Subcutaneous adipose tissue (tissue), 4 donors: ENCODE measurements around the gene TBC1D13. TPM values are rescaled to one million over a fixed set of nuclear protein-coding genes. Genes with fewer than 3 reads are reported as not detected.

Experiments used
- CTCF ChIP-seq: fragments of 450-650 bp; IDR thresholded peaks from one replicate; pipeline ENCODE4 v1.5.1; 2016; ENCODE audit warnings: low read depth, mild to moderate bottlenecking, control low read depth, antibody characterized with exemption, moderate library complexity
- small RNA-seq: library from RNA; depleted of rRNA; stranded (forward); fragments of <200 nt; gene quantifications from one replicate; pipeline ENCODE3, GENCODE V24; 2016
- total RNA-seq, 4 donors: library from RNA; depleted of rRNA; stranded (reverse); fragments of >200 nt; gene quantifications; one replicate each; pipeline ENCODE4 v1.1.0, GENCODE V29; 2016

Gene TBC1D13
- total RNA-seq, 4 donors from 2014 or later, result 9.0 to 27.9 (median 12.4) TPM

DNA sequence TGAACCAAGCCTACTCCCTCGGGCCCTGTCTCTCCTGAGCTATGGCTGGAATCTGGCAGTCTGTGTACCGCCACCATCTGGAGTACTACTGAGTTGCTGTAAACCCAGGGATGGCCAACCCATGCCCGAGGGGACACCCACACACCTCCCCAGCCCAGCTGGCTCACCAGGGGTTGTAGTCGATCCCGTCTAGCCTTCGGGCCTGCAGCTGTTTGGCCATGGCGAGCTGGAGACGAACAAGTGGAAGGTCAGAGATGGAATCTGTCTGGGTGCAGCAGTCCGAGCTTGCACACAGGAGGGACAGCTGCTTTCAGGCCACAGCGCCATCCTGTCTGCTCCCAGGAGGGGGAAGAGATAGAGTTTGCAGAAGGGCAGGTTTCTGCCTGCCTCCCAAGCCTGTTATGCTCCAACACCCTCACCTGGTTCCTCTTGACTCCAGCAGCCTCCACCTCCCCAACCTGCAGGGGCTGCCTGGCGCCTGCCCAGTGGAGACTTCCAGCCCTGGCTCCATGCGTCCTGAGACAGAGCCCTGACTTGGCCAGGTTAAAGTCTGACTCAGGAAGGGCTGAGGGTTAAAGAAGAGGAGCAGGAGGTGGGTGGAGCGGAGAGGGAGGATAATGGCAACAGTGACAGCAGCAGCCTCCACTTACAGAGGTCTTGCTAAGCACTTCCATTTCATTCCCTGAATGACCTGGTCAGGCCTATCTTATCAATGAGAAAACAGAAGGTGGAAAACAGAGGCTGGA is 58.3 kb downstream of the TBC1D13 start:
- no peak for TF ChIP-seq CTCF

- TF ChIP-seq CTCF, result no peak
Measured at GRCh38 chr9:128846680-128847030, 59.6 kb downstream of the TBC1D13 start.

- TF ChIP-seq CTCF, result no peak
Measured at GRCh38 chr9:128847803-128848202, 60.8 kb downstream of the TBC1D13 start.

Small RNAs within 50 kb of the gene (small RNA-seq; reads per million reads assigned to genes)
- not detected for gene RF00017

Other genes with a start within 250 kb of the TBC1D13 start
- 100 to 1,000 TPM; 185 to 310 (median 275) TPM for gene SPTAN1, start 234.7 kb upstream of the TBC1D13 start, total RNA-seq
- 10 to 100 TPM; 15.0 to 21.4 (median 18.5) TPM for gene DYNC2I2, start 130.4 kb upstream of the TBC1D13 start, total RNA-seq
- 100 to 1,000 TPM; 116 to 160 (median 146) TPM for gene SET, start 98.0 kb upstream of the TBC1D13 start, total RNA-seq
- gene PKN3, start 84.8 kb upstream of the TBC1D13 start, total RNA-seq, result 10 to 100 TPM in 1 of 4 donors, 1 to 10 TPM in 3; 1.3 to 13.2 (median 4.7) TPM
- gene ZDHHC12, start 63.1 kb upstream of the TBC1D13 start, total RNA-seq, result 10 to 100 TPM; 11.7 to 36.5 (median 27.0) TPM
- 10 to 100 TPM; 30.9 to 80.1 (median 34.7) TPM for gene ZER1, start 15.3 kb upstream of the TBC1D13 start, total RNA-seq
- 10 to 100 TPM; 12.1 to 29.8 (median 19.9) TPM for gene ENDOG, start 31.2 kb downstream of the TBC1D13 start, total RNA-seq
- 10 to 100 TPM; 20.2 to 38.1 (median 23.7) TPM for gene SPOUT1, start 42.5 kb downstream of the TBC1D13 start, total RNA-seq
- 1 to 10 TPM; 1.5 to 7.5 (median 2.1) TPM for gene KYAT1, start 94.7 kb downstream of the TBC1D13 start, total RNA-seq
- gene LRRC8A, start 94.9 kb downstream of the TBC1D13 start, total RNA-seq, result 10 to 100 TPM; 17.2 to 78.6 (median 24.4) TPM
- gene PHYHD1, start 133.7 kb downstream of the TBC1D13 start, total RNA-seq, result 10 to 100 TPM; 16.1 to 82.3 (median 29.9) TPM
- 10 to 100 TPM; 10.4 to 16.6 (median 11.5) TPM for gene DOLK, start 160.3 kb downstream of the TBC1D13 start, total RNA-seq
- 10 to 100 TPM; 21.1 to 62.9 (median 28.6) TPM for gene NUP188, start 160.4 kb downstream of the TBC1D13 start, total RNA-seq
- gene SH3GLB2, start 241.1 kb downstream of the TBC1D13 start, total RNA-seq, result 10 to 100 TPM; 24.8 to 74.8 (median 52.5) TPM
- 10 to 100 TPM in 2 of 4 donors, 1 to 10 TPM in 2; 8.8 to 50.5 (median 12.4) TPM for gene MIGA2, start 249.4 kb downstream of the TBC1D13 start, total RNA-seq